ENCODE results near the gene DCAF8. TPM values are rescaled to one million over a fixed set of nuclear protein-coding genes. Genes with fewer than 3 reads are reported as not detected.

DCAF8 gene
- total RNA-seq, 1 donor from 2014 or later: 142 TPM

GRCh38 chr1:160189649-160190625 lies 72.4 kb downstream of the DCAF8 start, which contains the start of gene CASQ1:
CASQ1 (plus strand) TSS chr1:160190575; CDS start chr1:160190752, 177 bp downstream.
- intact Hi-C loops (cut with DNase I): no loop called here
- ATAC-seq: no peak
- peak; percentile 74 for DNase-seq (ENCODE audit: low spot score)

DNA sequence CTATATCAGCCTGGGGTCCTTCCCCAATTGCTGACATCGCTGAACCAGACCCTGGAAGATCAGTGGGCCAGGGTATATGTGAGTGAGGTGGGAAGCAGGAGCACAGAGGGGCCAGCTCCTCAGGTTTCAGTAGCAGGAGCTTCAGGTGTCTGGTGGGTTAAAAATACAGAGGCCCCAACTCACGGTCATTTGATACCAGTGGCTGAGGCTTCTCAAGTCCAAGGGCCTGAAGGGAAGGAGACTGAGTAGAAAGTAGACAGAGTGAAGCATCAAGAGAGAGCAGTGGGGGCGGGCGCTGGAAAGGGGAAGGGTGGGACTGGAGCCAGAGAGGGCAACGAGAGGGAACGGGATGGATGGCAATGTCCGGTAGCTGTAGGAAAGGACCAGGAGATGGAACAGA lies 74.0 kb downstream of the DCAF8 start:
- DNase-seq (ENCODE audit: low spot score) (no peak), ATAC-seq (no peak)
- intact Hi-C loops (cut with DNase I): no loop called here

DNA sequence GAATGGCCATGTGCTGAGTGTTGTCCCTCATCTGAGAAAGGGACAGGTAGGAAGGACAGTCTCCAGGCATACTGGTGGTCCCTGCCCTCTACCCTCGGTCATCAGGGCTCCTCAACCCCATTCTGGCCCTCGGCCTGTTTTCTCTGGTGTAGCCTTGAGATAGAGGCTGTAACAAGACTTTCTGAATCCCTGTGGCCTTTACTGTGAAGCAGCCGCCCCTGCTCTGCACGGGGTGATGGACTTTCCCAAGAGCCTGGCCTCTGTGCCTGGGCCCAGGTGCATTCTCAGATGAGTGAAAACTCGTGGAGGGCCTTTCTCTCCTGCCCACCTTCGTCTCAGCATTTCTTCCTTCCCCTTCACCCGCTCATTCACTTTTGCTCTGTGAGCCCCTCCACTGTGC lies 74.9 kb downstream of the DCAF8 start:
- ATAC-seq (no peak), DNase-seq (ENCODE audit: low spot score) (no peak)
- intact Hi-C loops (cut with DNase I): no loop called here

DNA sequence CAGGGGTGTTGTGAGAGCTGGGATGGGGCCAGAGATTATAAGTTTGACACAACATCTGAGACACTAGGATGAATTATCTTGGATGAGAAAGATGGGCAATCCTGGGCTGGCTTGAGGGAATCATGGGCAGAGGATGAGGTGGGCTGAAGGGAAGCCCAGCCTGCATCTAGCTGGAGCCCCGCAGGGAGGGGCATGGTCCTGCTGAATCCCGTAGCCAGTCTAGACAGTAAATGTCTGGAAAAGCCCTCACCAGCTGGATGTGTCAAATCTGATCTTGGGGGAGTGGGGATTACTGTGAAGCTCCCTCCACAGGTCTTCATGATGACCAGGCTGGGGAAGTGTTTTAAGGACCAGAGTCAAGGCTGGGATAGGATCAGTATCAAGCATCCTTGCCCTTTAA lies 75.6 kb downstream of the DCAF8 start:
- DNase-seq (ENCODE audit: low spot score) (no peak), ATAC-seq (no peak)
- intact Hi-C loops (cut with DNase I): no loop called here

DNA sequence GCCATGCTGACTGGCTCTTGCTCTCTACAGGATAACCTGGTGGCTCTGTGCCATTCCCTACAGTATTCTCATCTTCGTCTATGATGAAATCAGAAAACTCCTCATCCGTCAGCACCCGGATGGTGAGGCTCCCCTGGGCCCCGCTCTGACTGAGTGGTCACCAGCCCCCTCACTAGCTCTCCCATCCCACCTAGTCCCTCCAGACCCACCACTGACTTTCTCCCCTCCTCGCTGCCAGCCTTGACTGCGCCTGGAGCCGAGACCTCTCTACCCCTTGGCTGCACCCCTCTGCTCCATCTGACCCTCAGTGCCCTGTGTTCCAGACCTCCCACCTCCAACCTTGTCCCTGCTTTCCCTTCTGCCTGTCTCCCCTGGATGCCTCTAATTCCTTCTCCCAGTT lies 76.1 kb downstream of the DCAF8 start:
- DNase-seq (ENCODE audit: low spot score): no peak
- intact Hi-C loops (cut with DNase I): no loop called here
- no peak for ATAC-seq

- ATAC-seq: no peak
- intact Hi-C loops (cut with DNase I): no loop called here
Observed at GRCh38 chr1:160179336-160179735, 83.0 kb downstream of the DCAF8 start.

DNA sequence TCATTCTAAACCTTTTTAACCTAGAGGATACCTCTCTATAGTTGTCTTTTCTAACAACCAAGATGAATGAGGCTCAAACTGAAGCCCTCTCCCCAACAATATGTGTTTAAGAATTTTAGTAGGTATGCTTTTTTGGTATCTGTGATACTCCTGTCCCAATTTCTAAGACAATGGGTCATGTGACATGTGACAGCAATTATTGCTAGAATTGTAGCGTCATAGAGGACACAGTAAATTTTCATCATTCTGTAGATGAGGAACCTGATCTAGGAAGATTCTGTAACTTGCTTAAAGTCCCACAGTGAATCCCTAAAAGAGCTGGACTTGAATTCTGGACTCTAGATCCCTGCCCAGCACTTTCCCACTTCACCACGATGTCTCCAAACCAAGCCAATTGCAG lies 83.6 kb downstream of the DCAF8 start:
- intact Hi-C loops (cut with DNase I): no loop called here
- ATAC-seq: no peak
- DNase-seq (ENCODE audit: low spot score): no peak

More at GRCh38 chr1:160179336-160179735, 83.0 kb downstream of the DCAF8 start:
- DNase-seq (ENCODE audit: low spot score): no peak

- intact Hi-C loops (cut with DNase I): no loop called here
- no peak for ATAC-seq
- DNase-seq (ENCODE audit: low spot score): no peak
Observed at GRCh38 chr1:160177667-160178066, 84.7 kb downstream of the DCAF8 start.

DNA sequence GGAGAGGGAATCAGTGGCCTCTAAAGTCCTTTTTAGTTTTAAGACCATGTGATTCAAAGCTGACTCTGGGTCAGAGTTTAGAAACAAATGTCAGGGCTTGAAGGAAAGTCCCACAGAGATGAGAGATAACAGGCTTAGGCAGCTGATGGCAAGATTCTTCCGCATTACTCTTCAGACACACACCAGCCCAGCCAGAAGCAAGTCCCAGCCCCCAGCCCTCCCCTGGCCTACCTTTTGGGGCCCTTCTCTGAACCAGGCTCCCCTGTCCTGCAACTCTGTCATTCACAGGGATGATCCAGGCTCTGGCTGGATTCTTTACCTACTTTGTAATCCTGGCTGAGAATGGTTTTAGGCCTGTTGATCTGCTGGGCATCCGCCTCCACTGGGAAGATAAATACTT lies 85.1 kb downstream of the DCAF8 start:
- ATAC-seq: no peak
- intact Hi-C loops (cut with DNase I): no loop called here
- no peak for DNase-seq (ENCODE audit: low spot score)

- ATAC-seq (no peak), DNase-seq (ENCODE audit: low spot score) (no peak)
- intact Hi-C loops (cut with DNase I): no loop called here
Observed at GRCh38 chr1:160171980-160172379, 90.4 kb downstream of the DCAF8 start.

DNA sequence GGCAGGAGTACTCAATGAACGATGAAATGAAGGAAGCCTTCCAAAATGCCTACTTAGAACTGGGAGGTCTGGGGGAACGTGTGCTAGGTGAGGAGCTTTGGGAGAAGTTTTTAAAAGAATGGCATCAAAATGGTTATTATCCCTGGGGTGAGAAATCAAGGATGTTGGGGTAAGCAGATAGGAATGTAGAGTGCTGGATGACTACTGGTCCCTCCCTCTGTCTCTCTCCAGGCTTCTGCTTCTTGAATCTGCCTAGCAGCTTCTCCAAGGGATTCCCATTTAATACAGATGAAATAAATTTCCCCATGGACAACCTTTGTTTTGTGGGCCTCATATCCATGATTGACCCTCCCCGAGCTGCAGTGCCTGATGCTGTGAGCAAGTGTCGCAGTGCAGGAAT lies 91.0 kb downstream of the DCAF8 start:
- DNase-seq (ENCODE audit: low spot score) (no peak), ATAC-seq (no peak)

DNA sequence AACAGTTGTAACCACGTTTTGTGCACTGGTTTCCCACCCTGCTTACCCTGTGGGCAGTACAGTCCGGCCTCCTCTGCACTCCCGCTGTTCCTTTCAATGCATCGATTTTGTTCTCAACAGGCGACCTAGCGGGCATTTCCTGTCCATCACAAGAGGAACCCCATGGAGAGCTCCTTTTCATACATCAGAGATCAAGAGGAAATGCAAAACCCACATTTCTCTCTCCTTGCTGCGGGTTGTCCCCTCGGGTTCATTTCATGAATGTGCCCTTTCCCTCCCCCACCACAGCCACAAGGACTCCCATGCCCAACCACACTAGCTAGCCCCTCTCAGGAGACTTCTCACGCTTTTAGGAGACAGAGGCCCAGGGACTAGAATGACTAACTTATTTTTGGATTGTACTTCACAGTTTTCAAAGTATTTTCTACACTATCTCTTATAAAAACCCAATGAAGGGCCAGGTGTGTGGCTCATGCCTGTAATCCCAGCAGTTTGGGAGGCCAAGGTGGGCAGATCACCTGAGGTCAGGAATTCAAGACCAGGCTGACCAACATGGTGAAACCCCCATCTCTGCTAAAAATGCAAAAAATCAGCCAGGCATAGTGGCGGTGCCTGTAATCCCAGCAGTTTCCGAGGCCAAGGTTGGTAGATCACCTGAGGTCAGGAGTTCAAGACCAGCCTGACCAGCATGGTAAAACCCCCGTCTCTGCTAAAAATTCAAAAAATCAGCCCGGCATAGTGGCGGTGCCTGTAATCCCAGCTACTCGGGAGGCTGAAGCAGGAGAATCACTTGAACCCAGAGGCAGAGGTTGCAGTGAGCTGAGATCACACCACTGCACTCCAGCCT lies 92.6 kb downstream of the DCAF8 start:
- ATAC-seq (no peak), DNase-seq (ENCODE audit: low spot score) (no peak)
- intact Hi-C loops (cut with DNase I): no loop called here

More for the DNA sequence above, 91.0 kb downstream of the DCAF8 start:
- intact Hi-C loops (cut with DNase I): no loop called here

- intact Hi-C loops (cut with DNase I): no loop called here
- DNase-seq (ENCODE audit: low spot score): no peak
- peak; percentile 77 for ATAC-seq
Observed at GRCh38 chr1:160168609-160169369, 93.6 kb downstream of the DCAF8 start.

GRCh38 chr1:160168016-160168415 lies 94.3 kb downstream of the DCAF8 start:
- intact Hi-C loops (cut with DNase I): no loop called here
- ATAC-seq (no peak), DNase-seq (ENCODE audit: low spot score) (no peak)

DNA sequence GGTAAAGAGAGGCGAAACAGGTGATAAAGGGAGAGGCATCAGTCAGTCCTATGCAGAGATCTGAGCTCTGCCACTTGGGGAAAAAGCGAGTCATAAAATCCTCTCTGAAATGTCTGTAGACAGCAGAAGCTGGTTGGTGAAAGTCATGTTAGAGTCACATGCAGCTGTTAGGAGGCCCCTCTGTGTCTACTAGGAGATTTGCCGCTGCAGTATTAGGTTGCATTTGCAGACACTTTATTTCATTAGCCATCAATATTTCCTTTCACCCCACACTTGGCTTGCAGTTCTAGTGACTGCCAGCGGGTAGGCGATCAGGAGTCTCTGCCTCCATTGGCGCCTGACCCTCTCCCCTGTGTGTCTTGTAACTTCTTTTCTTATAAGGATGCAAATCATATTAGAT lies 94.8 kb downstream of the DCAF8 start:
- intact Hi-C loops (cut with DNase I): no loop called here
- DNase-seq (ENCODE audit: low spot score): no peak

DNA sequence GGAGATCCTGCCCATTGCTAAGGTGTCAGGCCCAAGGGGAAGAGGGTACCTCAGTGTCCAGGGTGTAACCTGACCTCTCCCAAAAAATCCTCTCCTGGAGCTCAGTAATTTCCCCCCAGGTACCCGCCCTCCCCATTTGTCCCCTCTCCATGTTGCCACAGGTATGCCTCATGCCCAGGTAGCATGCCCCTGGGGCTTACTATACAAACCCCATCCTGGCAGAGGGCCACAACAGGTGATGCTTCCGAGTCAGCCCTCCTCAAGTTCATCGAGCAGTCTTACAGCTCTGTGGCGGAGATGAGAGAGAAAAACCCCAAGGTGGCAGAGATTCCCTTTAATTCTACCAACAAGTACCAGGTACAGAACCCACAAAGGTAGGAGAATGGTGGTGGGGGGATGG lies 95.3 kb downstream of the DCAF8 start:
- no peak for DNase-seq (ENCODE audit: low spot score)
- no peak for ATAC-seq
- intact Hi-C loops (cut with DNase I): no loop called here

More for the DNA sequence above, 94.8 kb downstream of the DCAF8 start:
- no peak for ATAC-seq

DNA sequence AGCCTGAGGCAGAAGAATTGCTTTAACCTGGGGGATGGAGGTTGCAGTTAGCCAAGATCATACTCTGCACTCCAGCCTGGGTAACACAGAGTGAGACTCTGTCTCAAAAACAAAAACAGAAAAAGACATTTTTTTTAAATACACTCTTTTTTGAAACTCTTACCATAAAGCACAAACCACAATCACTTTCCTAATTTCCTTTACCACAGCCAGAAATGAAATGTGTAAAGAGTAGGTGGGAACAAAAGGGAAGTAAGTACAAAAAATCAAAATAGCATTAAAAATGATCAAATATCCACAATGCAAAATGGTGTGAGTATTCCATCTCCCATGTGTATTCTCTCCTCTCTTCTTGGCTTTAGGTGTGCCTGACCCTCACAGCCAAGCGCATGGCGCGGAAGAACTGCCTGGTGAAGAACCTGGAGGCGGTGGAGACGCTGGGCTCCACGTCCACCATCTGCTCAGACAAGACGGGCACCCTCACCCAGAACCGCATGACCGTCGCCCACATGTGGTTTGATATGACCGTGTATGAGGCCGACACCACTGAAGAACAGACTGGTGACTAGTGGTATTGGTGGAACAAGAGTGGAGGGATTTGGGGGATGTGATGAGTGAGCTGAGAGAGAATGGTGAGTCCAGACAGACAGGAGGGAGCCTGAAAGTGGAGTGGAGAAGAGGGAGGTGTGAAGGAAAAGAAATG lies 96.0 kb downstream of the DCAF8 start:
- no peak for DNase-seq (ENCODE audit: low spot score)
- ATAC-seq: no peak
- intact Hi-C loops (cut with DNase I): no loop called here
